Mammary microvascular endothelial cell (primary cell): ENCODE measurements around the gene RASL11A. TPM values are rescaled to one million over a fixed set of nuclear protein-coding genes. Genes with fewer than 3 reads are reported as not detected.

ENCODE experiments used
- total RNA-seq: library from RNA; depleted of rRNA; stranded (reverse); fragments of >200 nt; gene quantifications from 2 replicates; pipeline ENCODE4 v1.2.3, GENCODE V29; 2015

The RASL11A gene, protein sequence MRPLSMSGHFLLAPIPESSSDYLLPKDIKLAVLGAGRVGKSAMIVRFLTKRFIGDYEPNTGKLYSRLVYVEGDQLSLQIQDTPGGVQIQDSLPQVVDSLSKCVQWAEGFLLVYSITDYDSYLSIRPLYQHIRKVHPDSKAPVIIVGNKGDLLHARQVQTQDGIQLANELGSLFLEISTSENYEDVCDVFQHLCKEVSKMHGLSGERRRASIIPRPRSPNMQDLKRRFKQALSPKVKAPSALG
- 5.8 and 6.4 TPM in 2 replicates for total RNA-seq

DNA sequence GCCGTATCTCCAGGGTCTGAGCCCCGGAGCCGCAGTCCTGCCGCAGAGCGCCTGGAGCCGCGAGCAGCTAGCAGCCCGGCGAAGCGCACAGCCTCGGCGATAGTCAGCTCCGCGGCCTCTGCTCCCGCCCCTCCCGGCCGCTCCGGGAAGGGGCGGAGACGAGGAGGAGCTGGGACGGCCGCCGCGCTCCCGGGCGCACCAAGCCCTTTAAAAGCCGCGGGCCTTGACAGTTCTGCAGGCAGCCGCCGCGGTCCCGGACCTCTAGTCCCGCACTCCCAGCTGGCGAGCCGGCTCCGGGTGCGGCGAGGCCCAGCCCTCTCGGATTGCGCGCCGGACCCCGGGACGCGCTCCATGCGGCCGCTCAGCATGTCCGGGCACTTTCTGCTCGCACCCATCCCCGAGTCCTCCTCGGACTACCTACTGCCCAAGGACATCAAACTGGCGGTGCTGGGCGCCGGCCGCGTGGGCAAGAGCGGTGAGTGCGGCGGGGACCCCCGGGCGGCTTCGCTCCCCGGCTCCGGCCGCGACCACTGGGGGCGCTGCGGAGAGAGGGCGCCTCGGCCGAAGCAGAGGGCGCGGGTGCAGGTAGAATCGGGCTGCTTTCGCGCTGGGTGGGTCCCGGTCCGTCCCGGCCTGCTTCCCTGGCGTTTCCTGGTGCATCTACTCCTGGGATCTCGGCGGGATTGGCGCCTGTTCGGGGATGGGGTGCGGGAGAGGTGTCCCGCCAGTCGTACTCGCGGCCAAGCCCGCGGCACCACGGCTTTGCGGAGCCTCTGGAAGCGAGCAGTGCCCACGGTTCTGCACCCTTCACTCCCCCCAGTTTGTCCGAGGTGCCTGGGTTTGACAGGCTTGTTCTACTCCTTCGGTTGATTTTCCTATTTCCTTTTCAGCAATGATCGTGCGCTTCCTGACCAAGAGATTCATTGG lies at the start of gene RASL11A:
TSS of gene RASL11A (plus strand) at position 237 of the 927 bp plus-strand sequence. CDS start at position 352, 115 bp downstream.

DNA sequence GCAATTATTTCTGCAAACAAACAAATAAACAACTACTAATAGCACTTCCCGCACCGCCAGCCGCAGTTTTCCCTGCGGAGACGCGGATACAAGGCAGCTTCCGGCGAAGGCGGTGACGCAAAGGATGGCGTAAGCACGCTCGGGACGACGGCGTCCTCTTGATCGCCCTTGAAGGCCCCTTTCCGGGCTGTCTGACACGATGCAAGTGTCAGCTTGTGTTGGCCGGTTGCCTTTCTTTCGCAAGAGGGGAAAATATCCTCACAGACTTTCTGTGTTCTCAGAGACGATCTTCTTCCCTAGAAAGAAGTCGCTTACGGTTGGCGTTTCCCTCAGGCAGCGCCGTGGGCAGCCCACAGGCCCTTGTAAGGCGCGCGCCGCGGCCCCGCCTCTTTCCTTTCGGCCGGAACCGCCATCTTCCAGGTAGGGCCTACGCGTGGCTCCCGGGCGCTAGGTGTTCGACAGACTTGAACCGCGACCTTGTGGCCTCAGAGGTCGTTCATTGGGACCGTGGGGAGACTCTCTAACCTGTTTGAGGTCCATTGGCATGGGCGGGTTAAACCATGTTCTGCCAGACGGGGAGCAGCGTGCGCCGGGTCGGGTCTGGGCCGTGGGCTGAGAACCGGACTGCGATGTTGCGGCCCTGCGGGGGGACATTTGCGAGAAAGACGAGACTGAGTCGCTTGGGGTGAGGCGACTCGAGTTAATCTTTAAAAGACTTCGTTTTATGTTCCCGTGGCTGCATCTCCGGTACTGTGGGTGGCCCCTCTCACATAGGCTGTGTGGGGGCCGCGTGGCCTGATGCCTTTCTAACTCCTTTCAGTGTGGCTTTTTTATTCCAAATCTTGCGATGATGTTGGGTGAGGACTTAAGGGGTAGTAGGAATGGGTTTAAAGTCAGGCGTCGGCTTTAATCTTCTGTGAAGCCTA lies 19.2 kb upstream of the RASL11A start, which contains the start of gene RPL21:
TSS of gene RPL21 (plus strand) at position 393 of the 926 bp plus-strand sequence. CDS start 2,219 bp downstream, outside the sequence.

Other genes with a start within 250 kb of the RASL11A start
- gene USP12, start 99.0 kb upstream of the RASL11A start, total RNA-seq = 20.2 and 20.8 TPM in 2 replicates
- 1,211 and 1,350 TPM in 2 replicates for gene RPL21, start 19.3 kb upstream of the RASL11A start, total RNA-seq
- gene GTF3A, start 153.8 kb downstream of the RASL11A start, total RNA-seq = 150 and 159 TPM in 2 replicates
- 40.0 and 83.2 TPM in 2 replicates for gene MTIF3, start 179.7 kb downstream of the RASL11A start, total RNA-seq